DMS53 (cell line): ENCODE results near the gene ORMDL3.
A peak's percentile ranks its signal among the peaks of the same experiment; 100 is the strongest.

Experiments
- DNase-seq: peaks from one replicate; lab custom pipeline; 2025; lab: John Stamatoyannopoulos, UW

Gene ORMDL3, protein sequence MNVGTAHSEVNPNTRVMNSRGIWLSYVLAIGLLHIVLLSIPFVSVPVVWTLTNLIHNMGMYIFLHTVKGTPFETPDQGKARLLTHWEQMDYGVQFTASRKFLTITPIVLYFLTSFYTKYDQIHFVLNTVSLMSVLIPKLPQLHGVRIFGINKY

DNA sequence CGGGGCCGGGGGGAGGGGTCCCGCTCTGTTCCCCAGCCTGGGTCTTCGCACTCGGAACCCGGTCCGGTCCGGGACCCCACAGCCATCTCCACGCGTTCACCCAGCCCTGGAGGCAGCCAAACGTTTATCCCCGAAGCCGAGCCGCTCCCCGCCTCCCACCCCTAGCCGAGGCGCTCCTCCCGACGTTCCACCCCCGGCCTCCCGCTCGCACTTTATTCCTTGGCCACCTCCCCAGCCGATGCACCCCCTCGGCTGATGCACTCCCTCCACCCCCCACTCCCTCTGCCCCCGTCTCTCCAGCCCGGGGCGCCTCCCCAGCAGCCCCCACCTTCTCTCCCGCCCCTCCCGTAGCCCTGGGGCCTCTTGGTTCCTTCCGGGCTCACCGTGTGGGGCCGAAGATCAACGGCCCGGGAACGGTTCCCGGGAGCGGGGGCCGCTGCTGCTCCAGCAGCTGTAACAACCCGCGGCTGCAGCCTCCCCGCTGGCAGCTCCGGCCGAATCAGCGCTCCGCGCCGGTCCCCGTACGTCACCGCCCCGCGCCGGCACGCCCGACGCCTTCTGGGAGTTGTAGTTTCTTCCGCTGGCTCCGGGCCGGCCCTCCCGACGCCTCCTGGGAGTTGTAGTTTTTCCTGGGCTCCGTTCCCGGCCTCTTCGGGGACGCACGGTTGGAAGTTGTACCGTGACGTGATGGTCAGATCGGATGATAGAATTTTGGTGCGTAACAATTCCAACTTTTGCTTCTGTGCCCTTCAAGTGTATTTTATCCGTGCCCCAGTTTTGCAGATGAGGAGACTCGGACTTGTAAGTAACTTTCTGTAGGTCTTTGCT, at the start of gene ORMDL3, which contains the start of gene LRRC3C:
ORMDL3 (minus strand) TSS at position 501 of the 828 bp plus-strand sequence. CDS start 3,398 bp downstream, outside the sequence.
LRRC3C (plus strand) TSS at position 632 of the 828 bp plus-strand sequence. CDS start 13,792 bp downstream, outside the sequence.
- peak; percentile 93 for DNase-seq

DNA sequence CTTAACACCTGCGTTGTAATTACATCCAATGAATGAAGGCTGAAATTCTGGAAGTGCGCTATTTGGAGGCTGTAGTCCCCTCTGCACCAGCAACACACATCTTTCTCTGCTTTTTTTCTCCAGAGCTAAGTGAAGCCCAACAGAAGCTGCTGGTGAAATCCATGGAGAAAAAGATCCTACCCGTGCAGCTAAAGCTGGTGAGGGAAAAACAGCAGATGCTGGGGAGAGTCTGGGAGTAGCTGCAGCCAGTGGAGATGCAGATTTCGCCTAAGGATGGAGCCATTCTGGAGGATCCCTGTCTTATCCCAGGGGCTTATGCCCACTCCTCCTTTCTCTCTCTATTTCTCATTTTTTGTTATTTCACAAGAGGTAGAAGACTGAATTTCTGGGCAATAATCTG, 48.4 kb upstream of the ORMDL3 start:
- no peak for DNase-seq

DNA sequence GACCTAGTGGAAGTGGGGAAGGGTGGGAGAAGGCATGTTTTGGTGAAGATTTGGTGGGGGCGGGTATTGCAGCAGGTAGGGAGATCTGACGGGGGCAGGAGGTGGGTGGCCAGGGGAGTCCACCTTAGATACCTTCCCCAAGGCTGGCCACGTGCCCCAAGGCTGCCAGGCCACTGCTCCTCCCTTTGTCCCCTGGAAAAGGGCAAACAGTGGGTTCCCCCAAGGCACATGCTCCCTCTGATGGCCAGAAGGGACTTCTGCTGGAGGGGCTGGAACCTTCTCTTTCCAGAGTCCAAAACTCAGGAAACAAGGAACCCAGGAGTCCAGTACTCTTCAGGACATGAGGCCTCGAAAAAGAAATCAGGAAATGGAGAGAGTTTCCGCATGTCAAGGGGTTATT, 47.0 kb upstream of the ORMDL3 start:
- no peak for DNase-seq

DNA sequence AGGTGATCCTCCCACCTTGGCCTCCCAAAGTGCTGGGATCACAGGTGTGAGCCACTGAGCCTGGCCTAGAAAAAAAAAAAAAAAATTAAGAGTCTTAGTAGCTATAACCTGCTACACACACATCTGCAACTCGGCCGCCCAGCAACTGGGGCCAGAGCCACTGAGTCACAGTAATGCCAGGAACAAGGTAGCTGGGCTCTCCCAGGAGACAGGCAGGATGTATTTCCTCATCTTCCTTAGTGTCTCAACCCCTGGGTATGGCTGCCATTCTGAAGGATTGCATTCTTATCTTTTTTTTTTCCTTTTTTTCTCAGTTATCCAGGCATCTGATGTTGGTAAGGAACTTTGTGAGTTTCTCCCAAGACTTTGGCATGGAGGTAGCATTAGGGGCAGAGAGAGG, 46.1 kb upstream of the ORMDL3 start:
- DNase-seq: no peak

DNA sequence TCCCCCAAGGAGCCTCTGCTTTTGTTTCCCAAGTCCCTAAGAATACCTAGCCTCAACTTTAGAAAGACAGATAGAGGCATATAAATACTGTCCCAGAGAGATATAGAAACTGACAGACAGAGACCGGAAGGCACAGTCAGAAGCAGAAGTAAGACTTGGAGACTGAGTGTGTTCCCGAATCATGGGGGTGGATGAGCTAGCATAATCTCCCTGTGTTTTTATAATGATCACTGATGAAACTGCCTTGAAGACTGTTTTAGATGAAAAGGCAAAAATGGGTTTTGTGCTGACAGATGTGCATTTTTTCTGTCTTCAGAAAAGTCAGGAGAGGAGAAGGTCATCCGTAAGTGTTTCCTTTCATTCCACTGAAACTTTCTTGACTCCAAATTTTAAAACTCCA, 44.9 kb upstream of the ORMDL3 start:
- no peak for DNase-seq

DNA sequence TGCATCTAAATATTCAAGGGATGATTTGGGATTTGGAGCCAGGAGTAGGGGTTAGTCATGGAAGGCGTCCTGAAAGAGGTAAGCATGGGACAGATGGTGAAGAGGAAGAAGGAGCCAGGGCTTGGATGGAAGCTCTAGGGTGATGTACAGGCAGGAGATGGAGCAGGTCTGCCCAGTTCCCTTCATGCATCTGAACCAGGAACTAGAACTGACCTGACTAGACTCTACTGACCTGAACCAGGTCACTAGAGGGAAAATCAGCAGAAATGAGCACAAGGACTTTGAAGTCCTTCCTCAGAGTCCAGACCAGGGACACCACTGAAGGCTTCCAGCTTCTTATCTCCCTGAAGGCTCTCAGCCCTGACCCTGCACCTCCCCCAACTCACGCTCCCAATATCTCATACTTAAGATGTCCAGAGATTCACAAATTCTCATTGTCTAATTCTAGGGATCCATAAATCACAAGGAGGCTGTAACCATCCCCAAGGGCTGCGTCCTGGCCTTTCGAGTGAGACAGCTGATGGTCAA, 43.7 kb upstream of the ORMDL3 start:
- no peak for DNase-seq

DNA sequence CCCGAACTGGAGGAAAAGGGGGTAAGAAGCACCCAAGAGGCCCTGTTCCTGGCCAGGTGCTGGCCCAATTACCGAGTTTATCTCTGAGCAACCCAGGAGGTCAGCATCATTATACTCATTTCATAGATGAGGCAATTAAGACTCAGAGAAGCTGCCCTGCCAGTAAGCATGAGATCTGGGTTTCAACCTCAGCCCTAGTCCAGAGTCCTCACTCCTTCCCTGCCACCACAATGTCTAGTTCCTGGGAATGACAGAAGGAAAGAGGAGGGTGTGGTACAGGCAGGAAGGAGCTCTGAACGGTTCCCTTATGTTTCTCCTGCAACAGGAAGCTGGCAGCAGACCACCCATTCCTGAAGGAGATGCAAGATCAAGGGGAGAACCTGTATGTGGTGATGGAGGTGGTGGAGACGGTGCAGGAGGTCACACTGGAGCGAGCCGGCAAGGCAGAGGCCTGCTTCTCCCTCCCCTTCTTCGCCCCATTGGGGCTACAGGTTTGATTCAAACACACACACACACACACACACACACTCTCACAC, 42.8 kb upstream of the ORMDL3 start:
- no peak for DNase-seq

DNA sequence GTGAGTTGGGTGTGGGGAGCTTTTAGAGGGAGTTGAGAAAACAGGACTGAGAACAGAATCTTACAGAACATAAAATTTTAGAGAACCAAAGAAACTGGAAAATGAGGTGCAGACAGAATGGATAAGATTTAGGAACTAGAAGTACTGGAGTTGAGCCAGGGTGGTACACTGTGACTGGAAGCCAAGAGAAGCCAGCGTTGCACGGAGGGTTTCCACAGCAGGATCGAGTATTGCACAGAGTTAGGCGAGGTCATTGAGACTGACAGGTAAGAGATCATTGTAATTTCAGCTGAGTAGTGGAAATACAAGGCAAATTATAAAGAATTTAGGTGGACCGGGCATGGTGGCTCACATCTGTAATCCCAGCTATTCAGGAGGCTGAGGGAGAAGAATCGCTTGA, 42.0 kb upstream of the ORMDL3 start:
- no peak for DNase-seq

DNA sequence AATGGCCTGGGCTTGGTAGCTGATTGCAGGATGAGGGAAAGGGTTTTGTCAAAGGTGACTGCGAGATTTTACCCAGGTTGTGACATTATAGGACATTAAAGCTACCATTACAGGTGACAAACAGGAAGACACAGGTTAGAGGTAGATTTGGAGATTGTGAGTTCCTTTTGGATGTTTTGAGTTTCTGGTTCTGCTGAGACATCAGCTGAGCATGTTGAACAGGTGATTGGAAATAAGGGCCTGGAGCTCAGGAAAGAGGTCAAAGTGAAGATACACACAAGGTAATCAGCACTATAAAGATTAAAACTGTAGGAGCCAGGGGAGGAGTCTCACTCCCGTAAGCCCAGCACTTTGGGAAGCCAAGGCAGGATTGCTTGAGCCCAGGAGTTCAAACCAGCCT, 41.4 kb upstream of the ORMDL3 start:
- DNase-seq: no peak

DNA sequence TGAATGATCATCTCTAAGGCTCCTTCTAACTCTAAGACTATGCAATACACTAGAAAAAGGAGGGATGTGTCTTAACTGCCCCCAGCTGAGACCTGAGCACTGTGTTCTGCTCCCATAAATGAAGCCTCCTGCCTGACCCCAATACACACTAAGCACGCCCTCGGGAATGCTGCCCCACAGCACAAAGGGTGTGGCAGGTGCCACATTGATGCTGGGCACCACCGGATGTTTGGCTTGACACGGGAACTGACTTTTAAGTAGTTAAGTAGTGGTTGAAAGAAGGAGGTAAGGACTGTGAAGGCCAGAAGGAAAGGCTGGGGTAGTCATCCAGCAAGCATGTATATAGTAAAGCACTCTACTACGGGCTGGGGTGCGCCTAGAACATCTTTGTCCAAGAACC, 39.4 kb upstream of the ORMDL3 start:
- DNase-seq: no peak

DNA sequence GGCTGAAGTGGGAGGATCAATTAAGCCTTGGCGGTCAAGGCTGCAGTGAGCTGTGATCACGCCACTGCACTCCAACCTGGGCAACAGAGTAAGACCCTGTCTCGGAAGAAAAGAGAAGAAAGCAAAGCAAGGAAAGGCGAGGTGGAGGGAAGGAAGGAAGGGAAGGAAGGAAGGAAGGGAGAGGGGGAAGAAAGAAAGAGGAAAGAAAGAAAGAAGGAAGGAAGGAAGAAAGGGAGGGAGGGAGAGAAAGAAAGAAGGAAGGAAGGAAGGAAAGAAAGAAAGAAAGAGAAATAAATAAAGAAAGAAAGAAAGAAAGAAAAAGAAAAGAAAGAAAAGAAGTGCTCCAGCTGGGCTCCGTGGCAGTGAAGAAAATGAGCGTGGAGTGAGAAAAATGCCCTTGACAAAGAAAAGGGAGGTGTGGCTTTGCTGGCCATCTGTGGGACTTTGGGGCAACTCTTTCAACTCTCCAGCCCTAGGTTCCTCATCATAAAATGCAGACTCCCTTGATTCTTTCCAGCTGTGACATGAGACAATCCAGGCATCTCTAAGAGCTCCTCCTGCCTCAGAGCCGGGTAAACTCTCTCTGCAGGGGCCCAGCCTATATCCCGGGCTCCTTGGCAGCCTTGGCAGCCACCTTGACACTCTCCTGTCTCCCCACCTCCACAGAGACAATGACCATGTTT, 37.8 kb upstream of the ORMDL3 start:
- DNase-seq: no peak

DNA sequence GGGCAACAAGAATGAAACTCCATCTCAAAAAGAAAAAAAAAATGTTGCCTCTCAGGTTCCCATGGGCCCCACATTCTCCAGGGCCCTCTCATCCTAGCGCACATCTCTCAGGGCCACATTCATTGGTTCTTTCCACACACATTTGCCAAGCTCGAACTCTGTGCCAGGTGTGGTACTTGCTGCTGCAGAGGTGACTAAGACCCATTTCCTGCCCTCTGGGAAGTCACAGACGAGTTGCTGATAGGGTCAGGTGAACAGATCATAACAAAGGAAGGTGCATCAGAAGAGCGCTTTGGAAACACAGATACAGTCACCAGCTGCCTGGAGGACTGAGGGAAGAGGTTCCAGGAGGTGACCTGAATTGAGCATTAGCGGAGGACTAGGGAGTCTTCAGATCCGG, 36.4 kb upstream of the ORMDL3 start:
- peak; percentile 93 for DNase-seq

DNA sequence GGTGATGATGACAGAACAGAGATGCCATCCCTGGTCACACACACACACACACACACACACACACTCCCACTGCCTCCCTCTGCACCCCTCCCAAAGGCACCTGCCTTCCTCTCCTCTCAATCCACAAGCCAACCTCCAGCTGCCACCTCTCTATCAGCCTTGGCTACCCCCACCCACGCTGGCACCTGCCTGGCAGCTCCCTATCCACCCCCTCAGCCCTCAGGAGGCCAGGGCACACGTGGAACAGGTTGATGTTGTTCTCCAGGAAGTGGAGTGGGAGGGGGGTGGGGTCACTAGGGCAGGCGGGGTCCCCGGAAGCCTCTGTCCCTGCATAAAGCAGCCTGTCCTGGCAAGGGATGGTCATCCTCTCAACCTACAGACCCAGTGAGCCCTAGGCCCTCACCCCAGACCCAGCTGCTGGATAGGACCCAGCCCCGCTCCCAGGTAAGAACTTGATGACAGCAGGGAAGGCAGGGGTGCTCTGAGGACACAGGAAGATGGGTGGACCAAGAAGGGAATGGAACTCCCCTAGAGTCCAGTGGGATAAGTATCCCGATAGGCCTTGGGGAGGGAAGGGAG, 35.3 kb upstream of the ORMDL3 start, which contains the start of gene GSDMA:
GSDMA (plus strand) TSS at position 363 of the 579 bp plus-strand sequence. CDS start 2,684 bp downstream, outside the sequence.
- peak; percentile 88 for DNase-seq

DNA sequence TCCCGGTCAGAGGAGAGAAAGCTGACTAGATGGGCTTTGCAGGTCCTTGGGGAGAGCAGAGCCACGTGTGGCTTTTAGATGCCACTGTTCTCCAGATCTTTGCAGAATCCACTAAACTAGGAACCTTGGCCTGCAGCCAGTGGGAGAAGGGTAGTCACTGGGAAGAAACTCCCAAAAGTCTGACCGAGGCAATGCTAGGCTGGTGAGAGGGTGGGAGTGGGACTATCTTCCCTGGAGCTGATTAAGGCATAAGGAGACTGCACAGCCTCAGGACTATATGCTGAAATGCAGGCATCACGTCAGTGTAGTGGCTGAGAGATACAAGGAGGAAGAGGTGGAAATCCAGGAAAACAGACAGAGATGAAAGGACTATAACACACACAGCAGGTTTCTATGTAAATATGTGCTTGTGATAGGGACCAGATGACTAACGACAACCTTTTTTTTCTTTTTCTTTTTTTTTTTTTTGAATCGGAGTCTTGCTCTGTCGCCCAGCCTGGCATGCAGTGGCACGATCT, 33.2 kb upstream of the ORMDL3 start:
- DNase-seq: peak; percentile 87

DNA sequence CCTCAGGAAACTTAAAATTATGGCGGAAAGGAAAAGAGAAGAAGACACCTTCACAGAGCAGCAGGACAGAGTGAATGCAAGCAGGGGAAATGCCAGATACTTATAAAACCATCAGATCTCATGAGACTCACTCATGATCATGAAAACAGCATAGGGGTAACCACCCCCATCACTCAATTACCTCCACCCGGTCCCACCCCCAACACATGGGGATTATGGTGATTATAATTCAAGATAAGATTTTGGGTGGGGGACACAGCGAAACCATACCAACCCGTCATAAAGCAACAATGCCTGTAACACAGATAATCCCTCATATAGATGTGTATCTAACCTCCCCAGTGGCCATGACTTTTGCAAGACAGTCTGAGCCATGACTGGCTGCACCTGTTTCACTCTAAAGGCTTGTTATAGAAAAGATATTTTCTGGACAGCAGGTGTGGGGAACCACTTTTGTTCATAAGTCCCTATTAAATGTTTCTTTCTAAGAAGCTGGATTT, 28.4 kb upstream of the ORMDL3 start:
- no peak for DNase-seq

DNA sequence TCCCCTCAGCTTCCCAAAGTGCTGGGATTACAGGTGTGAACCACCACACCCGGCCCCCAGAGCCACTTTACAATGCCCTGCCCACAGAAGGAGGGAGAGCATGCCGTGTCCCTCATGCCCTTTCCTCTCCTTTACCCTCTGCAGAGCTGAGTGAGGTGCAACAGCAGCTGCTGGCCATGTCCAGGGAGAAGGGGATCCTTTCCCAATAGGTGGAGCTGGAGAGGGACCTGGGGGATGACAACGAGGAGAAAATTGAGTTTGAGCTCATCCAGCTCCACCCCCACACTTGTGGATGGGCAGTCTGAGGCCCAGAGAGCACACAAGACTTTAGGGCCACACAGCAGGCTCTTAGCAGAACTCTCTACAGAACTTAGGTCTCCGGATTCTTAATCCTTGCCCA, 27.5 kb upstream of the ORMDL3 start:
- no peak for DNase-seq

DNA sequence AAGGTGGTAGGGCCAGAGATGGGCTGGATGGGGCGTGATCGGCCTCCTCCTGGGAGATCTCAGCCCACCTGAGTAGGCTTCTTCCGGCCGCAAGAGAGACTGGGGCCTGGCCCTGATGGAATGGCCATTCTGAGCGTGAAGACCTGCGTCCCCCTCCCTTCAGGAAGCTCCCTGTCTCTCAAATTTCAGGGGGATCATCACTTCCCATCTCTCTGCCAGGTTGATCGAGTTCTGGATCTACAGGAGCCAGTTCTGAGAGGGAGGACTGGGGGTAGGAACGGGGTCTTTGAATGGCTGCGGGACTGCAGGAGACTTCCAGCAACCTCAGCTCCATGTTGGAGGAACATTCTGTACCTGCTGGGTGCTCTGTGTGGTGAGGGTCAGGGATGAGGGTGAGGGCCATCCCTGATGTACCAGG, 26.1 kb upstream of the ORMDL3 start:
- no peak for DNase-seq

DNA sequence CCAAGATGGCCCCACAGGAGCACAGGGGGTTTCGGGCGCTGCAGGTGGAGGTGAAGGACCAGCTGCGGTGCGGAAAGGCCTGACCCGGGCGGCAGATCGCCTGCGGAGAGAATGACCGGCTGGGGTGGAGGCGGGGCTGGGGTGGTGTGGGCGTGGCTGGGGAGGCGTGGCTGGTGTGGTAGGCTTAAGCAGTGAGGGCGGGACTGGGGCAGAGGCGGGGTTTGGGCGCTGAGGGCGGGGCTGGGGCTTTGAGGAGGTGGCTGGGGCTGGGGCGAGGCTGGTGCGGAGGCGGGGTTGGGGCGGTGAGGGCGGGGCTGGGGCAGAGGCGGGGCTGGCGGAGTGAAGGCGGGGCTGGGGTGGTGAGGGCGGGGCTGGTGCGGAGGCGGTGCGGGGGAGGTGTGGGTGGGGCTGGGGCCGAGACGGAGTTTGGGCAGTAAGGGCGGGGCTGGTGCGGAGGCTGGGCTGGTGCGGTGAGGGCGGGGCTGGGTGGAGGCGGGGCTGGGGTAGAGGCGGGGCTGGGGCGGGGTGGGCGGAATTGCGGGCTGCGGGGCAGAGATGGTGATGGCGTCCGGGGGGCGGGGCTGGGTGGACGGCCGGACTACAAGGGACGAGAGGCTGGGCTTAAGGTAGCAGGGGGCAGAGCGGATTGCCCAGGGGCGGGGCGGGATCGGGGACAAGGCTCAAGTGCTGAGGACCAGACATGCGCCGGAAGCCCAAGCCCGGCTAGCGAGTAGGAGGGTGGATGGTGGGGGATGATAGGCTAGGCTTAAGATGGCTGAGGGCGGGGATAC, 25.5 kb upstream of the ORMDL3 start:
- peak; percentile 98 for DNase-seq

DNA sequence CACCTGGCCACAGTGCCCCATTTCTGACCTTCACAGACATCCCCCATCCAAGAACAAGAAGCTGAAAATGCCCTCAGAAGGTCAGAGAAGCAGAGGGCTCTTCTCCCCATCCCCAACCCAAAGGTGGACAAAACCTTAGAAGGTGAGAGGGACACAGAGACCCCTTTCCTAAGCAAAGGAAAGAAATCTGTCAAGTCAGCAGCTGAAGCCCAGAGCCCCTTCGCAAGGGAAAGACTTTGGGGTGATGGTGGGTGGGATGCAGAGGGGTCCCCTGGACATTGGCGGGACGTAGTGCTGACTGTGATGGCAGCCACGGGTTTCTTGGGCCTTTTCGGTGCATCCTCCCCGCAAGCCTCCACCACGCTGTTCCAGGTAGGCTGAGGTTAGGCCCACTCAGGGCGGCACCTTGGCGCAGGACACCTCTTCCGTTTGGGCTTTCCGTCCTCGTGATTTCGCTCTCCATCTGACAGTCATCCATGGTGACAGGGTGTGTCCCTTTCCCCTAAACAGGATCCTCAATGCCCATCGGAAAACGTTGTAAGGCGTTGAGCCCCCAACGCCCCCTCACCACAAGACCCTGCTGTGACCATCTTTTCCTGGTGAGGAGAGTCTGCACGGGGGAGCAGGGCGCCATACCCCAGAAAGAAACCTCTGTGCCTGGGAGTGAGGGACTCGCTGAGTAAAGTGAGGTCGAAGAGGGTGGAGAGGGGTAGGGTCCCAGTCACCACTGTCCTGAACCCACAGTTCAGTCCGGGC, 24.7 kb upstream of the ORMDL3 start:
- peak; percentile 45 for DNase-seq

DNA sequence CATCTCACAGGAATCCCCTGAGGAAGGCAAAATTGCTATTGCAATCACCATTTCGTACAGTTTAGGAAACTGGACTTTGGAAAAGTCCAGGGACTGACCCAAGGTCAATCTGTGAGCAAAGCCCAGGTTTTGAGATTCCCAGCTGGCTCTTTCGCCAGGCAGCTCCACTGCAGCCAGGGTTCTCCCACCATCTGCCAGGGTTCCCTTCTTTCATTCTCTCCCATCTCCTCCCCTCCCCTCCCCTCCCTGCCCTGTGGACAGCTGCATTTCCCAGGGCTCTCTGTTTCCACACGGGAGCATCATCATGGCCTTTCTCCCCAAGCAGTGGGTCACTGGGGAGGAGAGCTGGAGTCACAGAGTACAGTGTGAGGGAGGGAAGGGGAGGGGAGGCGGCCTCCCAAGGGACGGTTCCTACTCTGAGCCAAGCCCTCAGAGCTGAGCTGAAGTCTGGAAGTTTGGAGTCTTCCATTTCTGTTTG, 23.5 kb upstream of the ORMDL3 start:
- DNase-seq: no peak
